Thyroid gland (tissue), 4 donors: Measurements from ENCODE around the gene GOLPH3. TPM values are rescaled to one million over a fixed set of nuclear protein-coding genes. Genes with fewer than 3 reads are reported as not detected.

Experiments
- DNase-seq, 2 donors: peaks; one replicate each; pipeline ENCODE4 v3.0.0-alpha.2; 2019
- H3K27ac ChIP-seq, 3 donors: fragments of 200-600 bp; sonication (generic); 1 replicate in 2 of 3; 2 replicates in 1 of 3; pipeline ENCODE4 v1.5.1; 2016 to 2019; ENCODE audit warnings: mild to moderate bottlenecking in 1 of 3, moderate library complexity in 1 of 3
- H3K27me3 ChIP-seq: fragments of 200-600 bp; sonication (generic); one replicate; pipeline ENCODE4 v1.5.1; 2019
- H3K36me3 ChIP-seq, 2 donors: fragments of 200-600 bp; sonication (generic); one replicate each; pipeline ENCODE4 v1.5.1; 2016 to 2019
- H3K4me1 ChIP-seq, 2 donors: fragments of 200-600 bp; sonication (generic); one replicate each; pipeline ENCODE4 v1.5.1; 2017 to 2019
- H3K4me3 ChIP-seq, 3 donors: fragments of 200-600 bp; sonication (generic); replicated peaks in 1 of 3; 1 replicate in 2 of 3; 2 replicates in 1 of 3; pipeline ENCODE4 v1.5.1; 2016; ENCODE audit warnings: mild to moderate bottlenecking in 1 of 3
- H3K9me3 ChIP-seq: fragments of 200-600 bp; sonication (generic); one replicate; pipeline ENCODE4 v1.5.1; 2017
- CTCF ChIP-seq, 6 experiments: fragments of 200-600 bp in 3 of 6; fragments of 450-650 bp in 3 of 6; sonication (generic) in 3 of 6; IDR thresholded peaks; one replicate each; pipeline ENCODE4 v1.5.1; 2016 to 2019; ENCODE audit warnings: antibody characterized with exemption in 6 of 6, mild to moderate bottlenecking in 2 of 6, inconsistent platforms in 1 of 6, moderate library complexity in 1 of 6
- POLR2A ChIP-seq, 2 donors: fragments of 450-650 bp; IDR thresholded peaks; one replicate each; pipeline ENCODE4 v1.6.1; 2017; ENCODE audit warnings: antibody characterized with exemption in 2 of 2, mild to moderate bottlenecking in 2 of 2, moderate library complexity in 1 of 2
- WGBS, 2 donors: methylation state at CpG; one replicate each; pipeline ENCODE4 v1.1.5; 2017; 5-methylcytosine and 5-hydroxymethylcytosine counted together
- intact Hi-C: fragments of 100-400 bp; cut with DNase I; formaldehyde crosslinking; loops from one replicate; pipeline ENCODE4 v1.15.1; 2023
- total RNA-seq, 4 donors: library from RNA; depleted of rRNA; stranded (reverse); fragments of >200 nt; gene quantifications; one replicate each; pipeline ENCODE4 v1.2.3, GENCODE V29; 2016

The GOLPH3 gene
- total RNA-seq, 4 donors from 2014 or later: 105 to 138 (median 125) TPM

DNA sequence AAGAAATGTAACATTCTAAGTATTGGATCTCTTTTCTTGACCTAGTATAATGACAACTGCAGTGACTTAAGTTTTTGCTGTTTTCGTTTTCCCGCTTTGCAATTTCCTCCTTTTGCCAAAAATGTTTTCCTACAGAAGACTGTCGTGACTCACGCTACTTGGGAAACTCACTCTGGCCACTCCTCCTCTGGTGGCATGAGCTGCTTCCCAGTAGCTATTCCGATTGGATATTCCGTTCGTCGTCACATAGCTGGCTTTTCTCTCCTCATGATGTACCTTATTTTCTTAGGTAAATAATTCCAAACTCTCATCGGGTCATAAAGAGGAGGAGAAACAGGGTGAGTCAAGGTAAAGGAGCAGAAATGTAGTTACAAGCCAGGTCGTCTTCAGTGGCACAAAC lies 64.9 kb downstream of the GOLPH3 start:
- Histone ChIP-seq H3K4me1 (no peaks in the 10 kb centered on the region), H3K27me3 (no peaks in the 10 kb centered on the region), H3K36me3 (peaks cover 20 to 22% of the 10 kb centered on the region in 2 donors), H3K27ac (no peak overlapping the region), H3K4me3 (no peak overlapping the region), H3K9me3 (no peaks in the 10 kb centered on the region)
- TF ChIP-seq CTCF (IDR thresholded peaks at IDR 0.05): no peak
- no peak for TF ChIP-seq POLR2A (IDR thresholded peaks at IDR 0.05)
- intact Hi-C loops: no loop called here
- no peak for DNase-seq
- 92 to 93% methylated on average over 10 of the region's 10 CpGs for WGBS, 2 donors

DNA sequence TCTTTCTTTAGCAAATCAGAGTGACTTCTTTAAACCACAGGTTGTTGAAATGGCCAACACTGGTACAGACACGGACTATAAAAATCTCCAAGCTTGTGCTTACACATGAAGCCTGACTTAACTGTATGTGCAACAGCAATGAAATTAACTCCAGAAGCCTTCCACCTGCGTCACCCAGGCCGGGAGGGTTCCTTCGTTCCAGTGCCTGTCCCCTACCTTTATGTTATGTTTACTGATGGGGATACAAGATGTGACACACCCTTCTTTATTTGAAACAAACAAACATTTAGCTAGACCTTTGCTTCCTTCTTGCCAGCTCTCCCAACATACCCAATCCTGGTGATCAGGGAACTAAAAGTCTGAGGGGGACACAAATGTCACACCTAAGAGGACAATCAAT lies 66.0 kb downstream of the GOLPH3 start:
- H3K36me3 ChIP-seq: peaks cover 26 to 29% of the 10 kb centered on the region in 2 donors
- no peak for DNase-seq
- intact Hi-C loops: no loop called here

DNA sequence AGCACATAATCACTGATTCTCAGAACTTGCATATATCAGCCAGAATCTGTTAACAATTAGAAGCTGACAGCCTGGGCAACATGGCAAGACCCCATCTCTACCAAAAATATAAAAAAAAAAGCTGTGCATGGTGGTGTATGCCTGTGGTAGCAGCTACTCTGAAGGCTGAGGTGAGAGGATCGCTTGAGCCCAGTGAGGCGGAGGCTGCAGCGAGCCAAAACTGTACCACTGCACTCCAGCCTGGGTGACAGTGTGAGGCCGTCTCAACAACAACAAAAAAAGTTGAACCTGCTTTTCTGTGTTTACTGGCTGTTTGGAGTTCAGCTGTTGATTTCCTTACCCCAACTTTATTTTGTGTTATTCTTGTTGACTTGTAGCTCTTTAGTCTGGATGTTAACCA lies 66.8 kb downstream of the GOLPH3 start:
- Histone ChIP-seq H3K4me3 (no peak overlapping the region), H3K4me1 (no peaks in the 10 kb centered on the region), H3K9me3 (no peaks in the 10 kb centered on the region), H3K27ac (no peak overlapping the region), H3K36me3 (peaks cover 28 to 34% of the 10 kb centered on the region in 2 donors), H3K27me3 (no peaks in the 10 kb centered on the region)
- no peak for DNase-seq
- TF ChIP-seq CTCF (IDR thresholded peaks at IDR 0.05): no peak
- TF ChIP-seq POLR2A (IDR thresholded peaks at IDR 0.05): no peak
- intact Hi-C loops: no loop called here
- WGBS, 2 donors: 93 to 98% methylated on average over 4 of the region's 4 CpGs

More for the DNA sequence above, 66.0 kb downstream of the GOLPH3 start:
- H3K4me3 ChIP-seq: no peak overlapping the region
- 90 to 94% methylated on average over 4 of the region's 4 CpGs for WGBS, 2 donors
- H3K27ac ChIP-seq: no peak overlapping the region
- no peaks in the 10 kb centered on the region for H3K9me3 ChIP-seq
- H3K4me1 ChIP-seq: no peaks in the 10 kb centered on the region
- H3K27me3 ChIP-seq: no peaks in the 10 kb centered on the region
- TF ChIP-seq CTCF (IDR thresholded peaks at IDR 0.05): no peak
- no peak for TF ChIP-seq POLR2A (IDR thresholded peaks at IDR 0.05)

DNA sequence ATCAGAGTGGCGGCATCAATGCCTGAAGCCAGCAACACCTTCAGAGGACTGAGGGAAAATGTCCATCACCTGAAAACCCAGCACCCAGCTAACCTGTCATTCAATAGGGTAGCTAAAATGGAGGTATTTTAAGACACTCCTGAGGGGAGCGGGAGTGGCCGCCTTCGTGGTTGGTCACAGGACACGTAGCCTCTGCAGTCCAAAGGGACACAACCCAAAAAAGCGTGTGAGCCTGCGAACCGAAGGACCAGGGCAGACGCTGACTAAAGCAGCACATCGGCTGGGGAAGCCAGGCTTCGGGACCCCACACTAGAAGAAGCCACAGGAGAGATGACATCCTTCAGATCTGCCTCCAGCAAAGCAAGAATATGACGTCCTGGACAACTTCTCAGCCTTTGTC lies 70.6 kb downstream of the GOLPH3 start:
- H3K36me3 ChIP-seq: peaks cover 34 to 44% of the 10 kb centered on the region in 2 donors
- no peak overlapping the region for H3K4me3 ChIP-seq
- no peaks in the 10 kb centered on the region for H3K9me3 ChIP-seq
- TF ChIP-seq POLR2A (IDR thresholded peaks at IDR 0.05): no peak
- no peak for TF ChIP-seq CTCF (IDR thresholded peaks at IDR 0.05)
- H3K4me1 ChIP-seq: peaks cover 0 to 3% of the 10 kb centered on the region in 2 donors
- H3K27ac ChIP-seq: no peak overlapping the region
- 94 to 99% methylated on average over 12 of the region's 12 CpGs for WGBS, 2 donors
- H3K27me3 ChIP-seq: no peaks in the 10 kb centered on the region
- intact Hi-C loops: no loop called here
- no peak for DNase-seq

DNA sequence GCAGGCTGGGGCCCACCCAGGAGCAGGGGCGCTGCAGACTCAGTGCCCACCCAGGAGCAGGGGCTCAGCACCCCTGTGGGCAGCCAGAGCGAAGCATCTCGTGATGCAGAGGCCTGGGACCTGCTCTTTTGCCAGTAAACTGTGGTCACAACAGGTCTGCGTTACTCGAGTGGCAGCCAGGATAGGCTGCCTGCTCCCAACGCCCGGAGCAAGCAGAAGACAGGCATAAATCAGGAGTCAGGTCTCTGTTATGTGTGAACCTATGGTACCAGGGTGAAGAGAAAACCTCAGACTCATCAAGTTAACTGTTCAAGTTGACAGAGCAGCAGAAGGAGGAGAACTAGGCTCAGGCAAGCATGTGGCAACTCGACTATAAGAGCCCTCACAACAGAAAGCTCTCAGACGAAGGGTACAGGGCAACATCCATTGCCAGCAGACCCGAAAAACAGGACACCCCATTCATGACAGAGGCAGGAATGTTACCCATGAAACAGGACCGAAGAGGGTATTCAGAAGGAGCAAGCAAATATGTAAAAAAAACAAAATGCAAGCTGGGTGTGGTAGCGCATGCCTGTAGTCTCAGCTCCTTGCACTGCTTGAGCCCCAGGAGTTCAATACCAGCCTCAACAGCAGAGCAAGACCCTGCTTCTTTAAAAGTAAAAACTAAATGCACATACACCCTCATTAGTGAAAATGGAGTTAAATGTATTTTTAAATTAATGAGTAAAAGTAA lies 71.7 kb downstream of the GOLPH3 start:
- no peak for DNase-seq
- Histone ChIP-seq H3K9me3 (no peaks in the 10 kb centered on the region), H3K4me1 (peaks cover 0 to 3% of the 10 kb centered on the region in 2 donors), H3K36me3 (peaks cover 31 to 44% of the 10 kb centered on the region in 2 donors), H3K27ac (no peak overlapping the region), H3K4me3 (no peak overlapping the region), H3K27me3 (no peaks in the 10 kb centered on the region)
- intact Hi-C loops: no loop called here
- TF ChIP-seq CTCF (IDR thresholded peaks at IDR 0.05) (no peak), POLR2A (IDR thresholded peaks at IDR 0.05) (no peak)
- WGBS, 2 donors: 86 to 92% methylated on average over 12 of the region's 12 CpGs
